Skin epidermis (tissue), 12 donors: ENCODE data around the gene SLC22A23.

Experiments used
- H3K27ac ChIP-seq, 21 experiments: fragments of 200-600 bp; sonication (generic) in 11 of 21; one replicate each; pipeline ENCODE4 v1.5.0; 2020; ENCODE audit warnings: mild to moderate bottlenecking in 3 of 21, inconsistent platforms in 2 of 21, moderate library complexity in 2 of 21
- H3K4me3 ChIP-seq, 7 experiments: fragments of 200-600 bp; sonication (generic) in 2 of 7; one replicate each; pipeline ENCODE4 v1.5.0; 2020; ENCODE audit warnings: inconsistent platforms in 2 of 7, mild to moderate bottlenecking in 2 of 7, moderate library complexity in 1 of 7

Gene SLC22A23

DNA sequence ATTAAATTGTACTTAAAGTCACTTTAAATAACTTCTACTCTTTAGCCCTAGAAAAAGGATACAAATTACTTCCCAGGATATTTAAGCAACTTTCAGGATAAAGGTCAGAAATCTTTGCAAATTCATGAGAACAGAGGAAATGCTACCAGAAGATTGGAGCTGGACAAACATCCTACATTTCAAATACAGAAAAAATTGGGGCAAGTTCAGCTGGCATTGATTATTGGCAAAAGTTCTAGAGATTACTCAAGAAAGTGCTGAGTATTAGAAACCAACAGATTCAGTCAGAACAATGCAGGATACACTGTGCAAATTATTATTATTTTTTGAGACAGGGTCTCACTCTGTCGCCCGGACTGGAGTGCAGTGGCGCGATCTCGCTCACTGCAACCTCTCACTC is 6.0 kb downstream of the SLC22A23 start:
- H3K27ac ChIP-seq: peak overlapping the region in 2 of 21 experiments; percentile 19 to 53
- no peak overlapping the region for H3K4me3 ChIP-seq

DNA sequence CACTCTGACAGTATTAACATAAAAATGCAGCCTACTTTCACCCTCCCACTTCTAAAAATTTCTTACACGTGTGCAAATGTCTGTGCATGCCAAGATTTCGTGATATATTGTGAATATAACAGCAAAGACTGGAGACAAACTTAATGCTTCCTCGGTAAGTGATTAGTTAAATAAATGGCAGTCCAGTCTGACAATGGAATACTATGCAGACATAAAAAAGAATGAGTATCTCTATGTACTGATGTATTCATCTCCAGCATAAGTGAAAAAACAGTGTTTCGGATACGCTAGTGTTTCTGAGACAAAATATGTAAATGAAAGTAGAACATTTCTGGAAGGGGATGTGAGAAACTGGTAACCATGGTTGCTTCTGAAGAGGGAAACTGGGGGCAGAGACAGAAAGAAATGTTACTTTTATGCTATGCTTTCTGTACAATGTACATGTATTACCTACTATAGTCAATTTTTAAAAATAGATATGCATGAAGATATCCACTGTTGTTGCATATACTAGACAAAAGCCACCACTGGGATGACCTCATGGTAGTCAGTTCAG is 7.0 kb downstream of the SLC22A23 start:
- Histone ChIP-seq H3K27ac (no peak overlapping the region), H3K4me3 (no peak overlapping the region)

DNA sequence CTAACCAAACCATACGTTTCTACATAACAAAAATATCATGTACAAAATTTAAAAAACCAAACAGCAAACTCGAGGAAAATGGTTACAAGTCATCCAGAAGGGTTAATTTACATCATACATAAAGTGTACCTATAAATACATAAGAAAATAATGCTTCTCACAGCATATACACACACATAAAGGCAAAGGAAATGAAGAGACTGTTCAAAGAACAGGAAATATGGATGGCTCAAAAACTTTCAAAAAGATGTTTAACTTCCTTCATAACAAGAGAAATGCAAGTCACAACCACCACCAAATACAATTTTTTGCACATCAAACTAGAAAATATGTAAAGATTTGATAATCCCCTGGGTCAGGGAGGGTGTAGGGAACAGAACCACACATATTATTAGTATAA is 7.5 kb downstream of the SLC22A23 start:
- Histone ChIP-seq H3K4me3 (no peak overlapping the region), H3K27ac (no peak overlapping the region)

DNA sequence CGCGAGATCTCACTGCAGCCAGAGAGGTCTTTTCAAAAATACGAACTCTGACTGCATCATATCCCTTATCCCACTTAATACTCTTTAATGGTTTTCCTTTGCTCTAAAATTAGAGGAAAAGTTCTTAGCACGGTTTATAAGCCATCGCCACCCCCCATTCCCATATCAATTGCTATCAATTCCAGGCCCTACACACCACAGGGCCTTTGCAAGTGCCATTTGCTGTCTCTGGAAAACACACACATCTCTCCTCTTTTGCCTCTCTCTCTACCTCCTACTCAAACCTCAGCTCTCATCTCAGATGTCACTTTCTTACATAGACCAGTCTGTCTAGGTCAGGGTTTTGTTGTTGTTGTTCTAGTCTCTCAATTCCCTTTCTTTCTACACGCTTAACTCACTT is 9.8 kb downstream of the SLC22A23 start:
- Histone ChIP-seq H3K4me3 (no peak overlapping the region), H3K27ac (no peak overlapping the region)

DNA sequence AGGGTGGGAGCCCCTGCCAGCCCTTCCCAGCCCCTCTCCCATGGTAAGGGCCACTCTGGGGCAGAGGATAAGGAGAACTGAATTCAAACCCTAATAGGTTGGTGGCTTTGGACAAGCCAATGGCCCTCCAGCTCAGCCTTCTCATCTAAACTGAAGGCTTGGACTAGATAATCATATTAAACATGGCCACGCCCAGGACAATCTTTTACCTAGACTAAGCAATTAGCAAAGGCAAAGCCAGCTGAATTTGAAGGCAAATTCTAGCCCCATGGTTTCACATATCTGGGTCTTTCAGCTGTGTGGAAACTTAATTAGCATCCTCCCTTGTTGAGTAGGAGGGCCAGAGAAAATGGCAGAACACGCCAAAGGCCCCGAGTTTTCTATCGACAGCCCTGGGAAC is 10.7 kb downstream of the SLC22A23 start:
- H3K27ac ChIP-seq: no peak overlapping the region
- no peak overlapping the region for H3K4me3 ChIP-seq

DNA sequence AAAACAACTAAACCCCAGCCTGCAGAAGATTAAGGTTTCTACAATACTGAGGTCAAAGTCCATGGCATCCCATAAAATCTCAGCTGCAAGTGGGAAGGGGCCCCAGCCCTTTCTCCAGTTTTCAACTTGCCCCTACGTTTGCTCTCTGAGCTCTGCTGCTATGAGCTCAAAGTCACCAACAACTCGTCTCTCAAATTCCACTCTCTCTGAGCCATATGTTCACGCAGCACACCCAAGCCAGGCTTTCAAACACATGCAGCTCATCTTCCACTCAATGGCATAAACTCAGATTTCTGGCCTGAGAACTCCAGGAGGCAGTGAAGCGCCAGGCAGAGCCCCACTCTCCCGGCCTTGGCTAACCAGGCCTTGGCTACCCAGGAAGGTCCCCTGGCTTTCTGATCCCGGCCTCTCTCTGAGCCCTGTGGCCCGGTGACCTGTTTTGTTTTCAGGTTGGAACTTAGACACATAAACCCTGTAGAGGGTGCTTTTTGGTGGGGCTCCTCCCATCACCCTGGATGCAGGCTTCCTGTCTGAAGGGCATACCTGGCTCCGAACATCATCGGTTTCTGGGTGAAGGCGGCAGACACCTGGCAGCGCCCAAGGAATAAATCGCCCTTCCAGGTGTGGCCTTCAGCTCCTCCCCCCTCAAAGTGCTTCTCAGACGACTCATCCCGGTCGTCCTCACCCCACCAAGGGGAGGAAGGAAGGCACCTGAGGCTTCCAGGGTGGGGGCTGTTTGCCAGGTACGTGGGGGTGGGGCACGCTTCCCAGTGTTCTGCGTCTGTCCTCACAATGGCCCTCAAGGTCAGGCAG is 12.4 kb downstream of the SLC22A23 start:
- H3K27ac ChIP-seq: no peak overlapping the region
- no peak overlapping the region for H3K4me3 ChIP-seq

DNA sequence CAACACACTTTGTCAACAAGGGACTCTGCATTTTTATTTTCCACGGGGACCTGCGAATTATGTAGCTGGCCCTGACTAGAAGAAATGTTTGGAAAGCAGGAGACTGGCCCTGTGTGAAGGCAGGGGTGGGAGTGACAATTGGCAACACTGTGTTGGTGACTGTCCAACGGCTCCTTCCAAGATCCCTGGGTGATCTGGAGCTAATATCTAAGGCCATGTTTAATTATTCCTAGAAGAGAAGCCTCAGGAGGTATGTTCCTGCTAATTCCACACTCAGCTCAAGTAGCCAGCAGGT is 13.7 kb downstream of the SLC22A23 start:
- Histone ChIP-seq H3K27ac (no peak overlapping the region), H3K4me3 (no peak overlapping the region)

DNA sequence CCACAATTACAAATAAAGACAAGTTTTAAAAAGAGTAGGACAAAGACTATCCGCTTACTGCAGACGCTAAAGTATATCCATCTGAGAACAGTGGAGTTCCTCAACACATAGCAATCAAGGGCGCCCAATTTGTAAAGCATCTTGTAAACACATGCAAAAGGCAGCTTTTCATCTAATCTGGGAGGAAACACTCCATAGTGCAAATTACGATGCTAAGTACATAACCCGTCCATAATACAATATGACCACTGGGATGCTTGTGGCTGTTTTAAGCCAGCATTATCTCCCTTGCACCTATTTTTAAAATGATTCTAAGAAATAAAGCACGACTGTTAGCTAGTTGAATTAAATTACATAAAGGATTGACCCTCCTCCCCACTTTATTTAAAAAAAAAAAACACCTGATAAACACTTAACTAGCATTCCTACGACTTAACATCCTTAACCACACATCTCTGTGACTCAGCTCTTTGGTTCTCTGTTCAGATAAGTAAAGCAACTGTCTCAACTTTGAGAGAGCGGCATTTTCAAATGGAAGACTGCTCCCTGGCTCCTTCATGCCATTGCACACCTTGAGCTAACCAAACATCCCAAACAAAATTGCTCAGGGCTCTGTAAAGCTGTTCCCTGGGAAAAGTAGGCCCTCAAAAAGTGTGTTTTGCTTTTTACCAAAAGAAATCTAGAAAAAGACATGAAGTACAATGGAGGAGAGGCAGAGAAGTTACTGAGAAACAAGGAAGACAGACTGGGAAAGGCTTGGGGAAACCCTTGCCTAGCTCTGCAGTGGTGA is 14.2 kb downstream of the SLC22A23 start:
- Histone ChIP-seq H3K4me3 (no peak overlapping the region), H3K27ac (no peak overlapping the region)

DNA sequence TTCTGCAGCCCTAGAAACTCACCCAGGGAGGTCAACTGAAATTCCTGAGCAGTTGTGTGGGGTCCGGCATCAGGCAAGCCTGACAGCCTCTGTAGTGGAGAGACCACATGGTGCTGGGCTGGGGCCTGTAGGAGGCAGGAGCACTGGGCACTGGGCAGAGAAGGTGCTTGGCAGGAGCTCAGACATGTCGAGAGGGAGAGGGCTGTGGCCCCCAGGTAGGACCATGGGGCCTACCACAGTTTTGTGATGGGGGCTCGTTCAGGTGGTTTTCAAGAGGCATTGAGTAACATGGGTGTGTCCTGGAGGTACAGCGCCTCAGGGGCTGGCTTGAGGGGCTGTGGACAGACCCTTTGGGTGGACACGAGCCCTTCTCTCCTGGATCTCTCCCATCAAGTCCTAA is 15.9 kb downstream of the SLC22A23 start:
- Histone ChIP-seq H3K4me3 (no peak overlapping the region), H3K27ac (no peak overlapping the region)

DNA sequence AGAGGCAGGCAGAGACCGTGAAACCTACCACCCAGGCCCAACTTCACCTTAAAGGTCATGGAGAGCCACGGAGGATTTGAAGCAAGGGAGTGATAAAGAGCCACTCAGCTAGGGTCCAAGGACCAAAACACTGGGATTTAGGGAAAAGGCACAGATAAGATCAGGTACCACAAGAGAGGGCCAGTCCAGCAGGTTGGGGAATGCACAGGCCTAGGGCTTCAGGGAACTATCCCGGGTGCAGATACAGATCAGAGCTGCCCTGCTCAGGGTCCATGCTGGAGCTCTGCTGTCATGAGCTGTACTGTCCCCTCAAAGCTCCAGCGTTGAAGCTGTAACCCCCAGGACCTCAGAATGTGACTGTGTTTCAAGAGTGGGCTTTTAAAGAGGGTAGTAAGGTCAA is 16.9 kb downstream of the SLC22A23 start:
- Histone ChIP-seq H3K27ac (no peak overlapping the region), H3K4me3 (no peak overlapping the region)

DNA sequence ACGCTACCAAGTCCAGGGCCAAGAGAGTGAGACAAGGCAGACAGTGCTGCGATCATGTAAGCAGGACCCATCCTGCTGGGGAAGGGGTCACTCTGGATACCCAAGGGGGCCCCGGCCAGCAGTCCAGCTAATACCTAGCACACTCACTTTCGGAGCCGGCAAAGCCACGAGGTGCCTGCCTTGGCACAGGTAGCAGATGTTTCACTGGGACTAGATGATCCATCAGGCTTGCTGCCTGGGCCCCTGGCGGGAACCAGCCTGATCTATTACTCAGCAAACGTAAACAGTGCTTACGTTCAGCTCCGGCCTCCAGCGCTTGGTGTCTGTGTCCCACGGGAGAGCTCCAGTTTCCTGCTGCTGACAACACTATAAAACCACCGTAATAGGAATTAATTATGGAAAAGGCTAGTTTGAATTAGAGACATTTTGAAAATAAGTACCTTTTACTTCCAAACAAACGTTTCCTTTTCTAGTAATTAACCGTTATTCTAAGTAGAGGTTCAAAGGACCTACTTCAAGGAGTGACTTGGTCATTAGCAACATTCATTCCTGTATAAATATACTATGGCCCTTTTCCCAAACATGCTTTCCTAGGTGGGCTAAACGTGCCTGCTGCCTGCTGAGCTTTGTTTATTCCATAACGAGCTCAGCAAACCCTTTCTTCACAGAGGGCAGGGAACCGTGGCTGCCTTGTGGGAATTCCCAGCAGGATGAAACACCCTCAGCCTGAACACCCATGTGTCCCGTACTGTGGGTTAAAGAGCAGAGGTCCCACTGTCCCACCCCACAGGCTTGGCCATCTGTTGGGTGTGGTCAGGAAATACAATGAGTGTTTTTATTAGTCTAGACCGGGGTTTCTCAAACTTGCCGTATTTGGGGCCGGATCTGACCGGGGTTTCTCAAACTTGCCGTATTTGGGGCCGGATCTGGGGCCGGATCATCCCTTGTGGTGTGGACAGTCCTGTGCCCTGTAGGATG is 18.4 kb downstream of the SLC22A23 start:
- peak overlapping the region in 1 of 21 experiments; percentile 18 for H3K27ac ChIP-seq
- no peak overlapping the region for H3K4me3 ChIP-seq

DNA sequence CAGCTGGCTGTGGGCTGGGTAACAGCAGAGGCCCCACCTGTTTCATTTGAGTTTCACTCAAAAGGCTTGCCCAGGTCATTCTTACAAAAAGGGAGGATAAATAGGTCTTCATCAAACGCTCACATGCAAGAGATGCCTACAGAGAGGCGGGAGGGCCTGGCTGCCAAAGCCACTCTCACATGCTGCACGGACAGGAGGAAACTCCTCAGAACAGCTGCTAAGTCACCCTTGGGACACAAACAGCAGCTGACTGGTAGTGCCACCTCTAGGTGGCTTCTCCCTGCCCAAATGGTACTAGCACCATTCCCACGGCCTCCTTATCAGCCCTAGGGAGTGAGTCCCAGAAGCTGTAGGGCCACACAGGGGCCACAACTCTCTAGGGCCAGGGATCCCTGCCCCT is 23.8 kb downstream of the SLC22A23 start:
- Histone ChIP-seq H3K4me3 (no peak overlapping the region), H3K27ac (peak overlapping the region in 19 of 21 experiments; percentile 18 to 84 (median 69))

DNA sequence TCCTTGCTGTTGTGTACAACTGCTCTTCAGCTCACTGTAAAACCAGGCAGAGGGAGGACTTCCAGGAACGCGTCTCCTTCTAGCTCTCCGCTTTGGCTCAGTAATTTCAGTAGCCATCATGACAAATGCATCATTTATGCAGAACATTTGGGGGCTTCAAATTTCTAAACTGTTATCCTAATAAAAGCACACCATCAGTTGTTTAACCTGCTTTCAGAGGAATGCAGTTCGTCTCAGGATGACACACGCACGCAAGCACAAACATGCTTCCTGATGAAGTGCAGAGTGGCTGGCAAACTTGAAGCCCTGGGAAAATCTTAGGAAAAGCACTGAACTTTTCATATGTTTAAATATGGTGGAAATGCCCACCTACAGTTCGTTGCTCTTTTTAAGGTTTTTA is 24.4 kb downstream of the SLC22A23 start:
- no peak overlapping the region for H3K4me3 ChIP-seq
- H3K27ac ChIP-seq: peak overlapping the region in 15 of 21 experiments; percentile 28 to 84 (median 73)

DNA sequence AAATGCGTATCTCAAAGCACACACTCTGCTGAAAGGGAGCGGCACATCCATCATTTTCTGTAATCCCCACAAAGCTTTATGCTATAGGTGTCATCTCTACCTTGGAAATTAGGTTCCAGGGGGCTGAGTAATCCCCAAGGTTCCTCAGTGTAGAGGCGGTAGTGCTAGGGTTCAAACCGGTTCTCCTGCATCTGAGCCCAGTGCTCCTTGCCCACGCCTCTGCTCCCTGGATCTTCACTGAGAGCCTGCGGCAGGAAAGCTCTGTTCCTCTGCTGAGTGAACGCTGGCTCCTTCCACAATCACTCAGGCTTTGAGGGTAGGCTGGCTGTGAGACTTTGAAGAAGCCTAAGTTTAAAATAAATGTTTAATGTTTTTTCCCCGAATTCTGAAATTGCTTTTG is 24.9 kb downstream of the SLC22A23 start:
- peak overlapping the region in 12 of 21 experiments; percentile 44 to 84 (median 71) for H3K27ac ChIP-seq
- H3K4me3 ChIP-seq: no peak overlapping the region

DNA sequence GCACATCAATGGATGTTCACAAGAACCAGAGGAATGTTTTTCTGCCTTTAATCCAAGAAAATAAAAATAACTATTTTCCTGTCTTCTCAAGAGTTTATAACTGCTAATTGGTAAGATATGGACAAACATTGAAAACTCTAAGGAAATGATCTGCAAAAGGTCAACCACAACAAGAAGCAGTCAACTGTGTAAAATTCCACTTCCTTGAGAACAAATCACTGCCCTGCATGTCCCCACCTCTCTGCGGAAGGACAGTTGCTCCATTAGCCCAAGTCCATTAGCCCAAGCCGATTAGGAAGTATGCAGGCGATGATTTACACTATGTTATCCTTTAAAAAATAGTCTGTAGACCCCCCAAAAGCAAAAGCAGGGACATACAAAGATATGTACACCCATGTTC is 27.6 kb downstream of the SLC22A23 start:
- Histone ChIP-seq H3K27ac (peak overlapping the region in 9 of 21 experiments; percentile 9 to 81 (median 39)), H3K4me3 (no peak overlapping the region)

DNA sequence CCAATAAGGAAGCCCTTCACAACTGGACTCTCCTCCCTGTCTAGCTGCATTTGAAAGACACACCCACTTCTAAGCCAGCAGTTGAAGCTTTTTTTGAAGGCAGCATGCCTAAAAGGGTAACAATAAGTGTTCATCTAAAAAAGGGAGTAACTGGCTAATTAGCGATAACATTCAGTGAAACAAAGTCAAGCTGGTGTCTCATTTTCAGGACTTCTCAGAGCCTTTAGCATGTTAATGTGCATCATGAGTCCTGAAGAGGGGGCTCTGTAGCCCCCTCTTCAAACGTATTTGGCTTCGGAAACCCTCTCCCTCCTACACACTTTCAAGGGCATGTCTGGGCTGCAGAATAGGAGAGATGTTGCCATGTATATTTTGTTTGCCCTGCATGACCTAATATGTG is 28.1 kb downstream of the SLC22A23 start:
- Histone ChIP-seq H3K27ac (peak overlapping the region in 13 of 21 experiments; percentile 13 to 81 (median 44)), H3K4me3 (no peak overlapping the region)

DNA sequence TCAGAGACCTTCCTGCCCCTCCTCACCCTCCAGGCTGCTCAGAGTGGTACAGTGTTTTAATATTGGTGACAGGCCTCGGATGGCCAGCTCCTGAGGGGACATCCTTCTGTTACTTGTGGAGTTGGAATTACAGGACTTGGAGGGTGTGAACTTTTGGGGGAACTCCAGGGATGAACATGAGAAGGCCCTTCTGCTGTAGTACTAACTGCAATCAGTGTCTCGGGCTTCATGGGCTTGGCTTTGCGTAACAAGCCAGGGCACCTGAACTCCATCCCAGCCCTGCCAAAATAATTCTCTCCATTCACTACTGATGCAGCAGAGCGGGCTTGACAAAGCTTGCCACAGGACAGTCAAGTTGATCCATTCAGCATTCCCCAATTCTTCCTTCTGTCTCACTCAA is 28.6 kb downstream of the SLC22A23 start:
- H3K27ac ChIP-seq: peak overlapping the region in 17 of 21 experiments; percentile 13 to 81 (median 67)
- H3K4me3 ChIP-seq: no peak overlapping the region

DNA sequence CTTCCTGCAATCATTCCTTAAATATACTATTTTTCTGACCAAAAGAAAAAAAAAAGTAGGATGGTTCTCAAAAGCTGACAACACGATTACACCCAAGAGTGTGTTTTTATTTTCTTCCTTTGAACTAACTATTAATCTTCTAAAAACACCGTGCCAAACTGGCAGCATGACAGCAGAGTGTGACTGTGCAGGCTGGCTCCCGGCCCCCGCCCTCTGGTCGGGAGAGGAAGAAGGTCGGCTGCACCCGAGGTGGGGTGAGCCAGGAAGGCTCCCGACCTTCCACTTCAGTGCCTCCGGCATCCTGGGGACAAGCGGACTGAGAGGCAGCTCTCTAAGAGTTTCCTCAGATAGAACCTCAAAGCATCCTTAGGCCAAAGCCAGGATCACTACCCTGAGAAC is 29.2 kb downstream of the SLC22A23 start:
- Histone ChIP-seq H3K4me3 (no peak overlapping the region), H3K27ac (peak overlapping the region in 19 of 21 experiments; percentile 7 to 81 (median 67))

DNA sequence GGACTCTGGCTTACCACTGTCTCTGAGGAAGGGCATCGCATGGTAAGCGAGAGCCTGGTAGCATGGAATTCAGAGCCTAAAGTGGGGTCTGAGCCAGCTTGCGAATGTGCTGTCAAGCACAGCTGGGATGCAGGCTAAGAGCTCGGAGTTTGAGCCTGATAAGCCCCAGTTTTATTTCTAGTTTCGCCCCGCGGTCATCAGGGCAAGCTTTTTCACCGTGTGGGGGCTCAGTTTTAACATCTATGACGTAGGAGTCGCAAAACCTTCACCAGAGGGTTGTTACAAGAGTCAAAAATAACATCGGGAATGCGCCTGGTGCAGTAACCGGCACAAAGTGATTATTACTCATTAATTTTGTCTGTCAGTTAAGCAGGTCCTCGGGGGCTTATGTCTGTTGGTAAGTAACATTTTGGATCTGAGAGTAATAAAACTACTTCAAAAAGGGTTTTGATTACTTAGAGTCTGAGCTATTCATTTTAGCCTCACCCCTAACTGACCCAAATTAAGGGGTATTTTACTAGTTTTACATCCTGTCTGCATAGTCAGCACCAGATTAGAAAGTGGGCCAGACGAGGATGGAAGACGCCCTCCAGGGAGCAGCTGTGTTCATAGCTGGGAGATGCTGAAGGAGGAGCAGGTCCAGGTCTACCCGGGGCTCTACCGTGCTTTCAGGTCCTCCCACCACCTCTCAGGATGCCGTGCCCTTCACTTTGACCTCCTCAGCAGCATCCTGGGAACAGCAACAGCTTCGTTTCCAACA is 29.7 kb downstream of the SLC22A23 start:
- peak overlapping the region in 20 of 21 experiments; percentile 12 to 81 (median 58) for H3K27ac ChIP-seq

More for the DNA sequence above, 29.7 kb downstream of the SLC22A23 start:
- H3K4me3 ChIP-seq: no peak overlapping the region
